Measurements from ENCODE around the gene COBL.

The COBL gene

GRCh38 chr7:51301806-51302205 is 14.8 kb downstream of the COBL start:
- DNase-seq: no peak

- DNase-seq: no peak
Observed at GRCh38 chr7:51300762-51301674, 15.6 kb downstream of the COBL start.

GRCh38 chr7:51299391-51300133 is 17.0 kb downstream of the COBL start:
- no peak for DNase-seq

- DNase-seq: no peak
Observed at GRCh38 chr7:51298912-51299311, 17.7 kb downstream of the COBL start.

- no peak for DNase-seq
Observed at GRCh38 chr7:51297986-51298385, 18.6 kb downstream of the COBL start.

- no peak for DNase-seq
Observed at GRCh38 chr7:51295440-51296245, 21.0 kb downstream of the COBL start.

- DNase-seq: no peak
Observed at GRCh38 chr7:51292596-51292995, 24.0 kb downstream of the COBL start.

GRCh38 chr7:51290702-51291540 is 25.7 kb downstream of the COBL start:
- no peak for DNase-seq

GRCh38 chr7:51290304-51290637 is 26.3 kb downstream of the COBL start:
- no peak for DNase-seq

- no peak for DNase-seq
Observed at GRCh38 chr7:51289623-51290303, 26.8 kb downstream of the COBL start.

GRCh38 chr7:51288896-51289622 is 27.6 kb downstream of the COBL start:
- no peak for DNase-seq

- no peak for DNase-seq
Observed at GRCh38 chr7:51286401-51286800, 30.2 kb downstream of the COBL start.

GRCh38 chr7:51280156-51280555 is 36.5 kb downstream of the COBL start:
- no peak for DNase-seq

GRCh38 chr7:51279391-51280023 is 37.1 kb downstream of the COBL start:
- DNase-seq: no peak

- no peak for DNase-seq
Observed at GRCh38 chr7:51278797-51279196, 37.8 kb downstream of the COBL start.

- no peak for DNase-seq
Observed at GRCh38 chr7:51276967-51277366, 39.6 kb downstream of the COBL start.

- no peak for DNase-seq
Observed at GRCh38 chr7:51276091-51276605, 40.5 kb downstream of the COBL start.

GRCh38 chr7:51275532-51275931 is 41.1 kb downstream of the COBL start:
- DNase-seq: no peak

GRCh38 chr7:51274955-51275354 is 41.7 kb downstream of the COBL start:
- DNase-seq: no peak

- no peak for DNase-seq
Observed at GRCh38 chr7:51274001-51274400, 42.6 kb downstream of the COBL start.

All from CD4-positive, alpha-beta T cell treated with Interleukin-17A for 4 hours (primary cell).